ENCODE measurements around the gene HRH3. TPM values are rescaled to one million over a fixed set of nuclear protein-coding genes. Genes with fewer than 3 reads are reported as not detected.

Gene HRH3
- total RNA-seq, 2 donors from 2014 or later: 0.44 TPM; not detected in 1

- 91 to 94% methylated on average over 5 to 7 of the region's 7 CpGs for WGBS, 2 experiments (ENCODE audit: insufficient coverage in 1 of 2, insufficient read length in 1 of 2)
These were observed 9.0 kb upstream of the HRH3 start for GRCh38 chr20:62228982-62229545.

GRCh38 chr20:62227977-62228958 is 8.2 kb upstream of the HRH3 start:
- no peaks in the 10 kb centered on the region for H3K9me3 ChIP-seq (ENCODE audit: control insufficient read depth, low read length)
- no peak for TF ChIP-seq CTCF (conservative IDR thresholded peaks at IDR 0.05)
- Mint-ChIP-seq H3K4me1 (no peaks in the 10 kb centered on the region), H3K27me3 (ENCODE audit: insufficient read depth) (peaks cover 29% of the 10 kb centered on the region), H3K4me3 (no peak overlapping the region), H3K9me3 (no peaks in the 10 kb centered on the region), H3K36me3 (ENCODE audit: low read depth) (no peaks in the 10 kb centered on the region), H3K27ac (no peak overlapping the region)
- no peak overlapping the region for H3K4me3 ChIP-seq (ENCODE audit: low read length)
- no peaks in the 10 kb centered on the region for H3K36me3 ChIP-seq (ENCODE audit: control insufficient read depth, insufficient read depth, low read length)
- peaks cover 33% of the 10 kb centered on the region for H3K27me3 ChIP-seq (ENCODE audit: control insufficient read depth, insufficient read depth, low read length, poor library complexity, severe bottlenecking)
- H3K4me1 ChIP-seq (ENCODE audit: control insufficient read depth, insufficient read depth, low read length): no peaks in the 10 kb centered on the region
- 79 to 80% methylated on average over 26 to 37 of the region's 37 CpGs for WGBS, 2 experiments (ENCODE audit: insufficient coverage in 1 of 2, insufficient read length in 1 of 2)
- no peak overlapping the region for H3K9ac ChIP-seq (ENCODE audit: extremely low read depth, low read length, poor library complexity, severe bottlenecking)
- peak; percentile 88 for DNase-seq
- no peak overlapping the region for H3K27ac ChIP-seq (ENCODE audit: low read depth, low read length)

More at GRCh38 chr20:62228982-62229545, 9.0 kb upstream of the HRH3 start:
- no peak overlapping the region for H3K4me3 Mint-ChIP-seq
- Histone ChIP-seq H3K4me1 (ENCODE audit: control insufficient read depth, insufficient read depth, low read length) (no peaks in the 10 kb centered on the region), H3K36me3 (ENCODE audit: control insufficient read depth, insufficient read depth, low read length) (no peaks in the 10 kb centered on the region), H3K27me3 (ENCODE audit: control insufficient read depth, insufficient read depth, low read length, poor library complexity, severe bottlenecking) (peaks cover 26% of the 10 kb centered on the region), H3K4me3 (ENCODE audit: low read length) (no peak overlapping the region), H3K27ac (ENCODE audit: low read depth, low read length) (no peak overlapping the region), H3K9ac (ENCODE audit: extremely low read depth, low read length, poor library complexity, severe bottlenecking) (no peak overlapping the region), H3K9me3 (ENCODE audit: control insufficient read depth, low read length) (no peaks in the 10 kb centered on the region)
- H3K27me3 Mint-ChIP-seq (ENCODE audit: insufficient read depth): peaks cover 25% of the 10 kb centered on the region
- no peaks in the 10 kb centered on the region for H3K4me1 Mint-ChIP-seq
- no peak for TF ChIP-seq CTCF (conservative IDR thresholded peaks at IDR 0.05)
- no peak for DNase-seq
- H3K36me3 Mint-ChIP-seq (ENCODE audit: low read depth): no peaks in the 10 kb centered on the region
- no peak overlapping the region for H3K27ac Mint-ChIP-seq
- H3K9me3 Mint-ChIP-seq: peaks cover 1% of the 10 kb centered on the region

DNA sequence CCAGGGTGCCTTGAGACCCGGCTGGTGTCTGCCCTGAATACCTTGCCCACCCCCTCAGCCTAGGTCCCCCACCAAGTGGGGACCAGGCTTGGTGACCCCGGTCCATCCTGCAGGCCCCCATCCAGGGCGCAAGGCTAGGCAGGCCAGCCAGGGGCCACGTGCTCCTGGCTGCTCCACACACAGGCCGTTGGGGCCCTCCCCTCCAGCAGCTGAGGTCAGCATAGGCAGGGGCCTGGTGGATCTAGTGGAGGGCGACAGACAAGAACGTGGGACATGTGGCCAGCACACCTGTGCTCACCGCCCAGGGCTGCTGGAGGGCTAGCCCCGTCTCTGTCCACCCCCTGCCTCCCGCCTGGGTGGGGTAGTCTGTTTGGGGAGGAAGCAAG is 7.5 kb upstream of the HRH3 start:
- H3K27ac Mint-ChIP-seq: no peak overlapping the region
- no peaks in the 10 kb centered on the region for H3K9me3 Mint-ChIP-seq
- H3K9me3 ChIP-seq (ENCODE audit: control insufficient read depth, low read length): no peaks in the 10 kb centered on the region
- peaks cover 36% of the 10 kb centered on the region for H3K27me3 Mint-ChIP-seq (ENCODE audit: insufficient read depth)
- H3K4me3 Mint-ChIP-seq: no peak overlapping the region
- no peak for DNase-seq
- H3K4me1 ChIP-seq (ENCODE audit: control insufficient read depth, insufficient read depth, low read length): no peaks in the 10 kb centered on the region
- WGBS, 2 experiments (ENCODE audit: insufficient coverage in 1 of 2, insufficient read length in 1 of 2): 80 to 89% methylated on average over 1 to 10 of the region's 10 CpGs
- H3K4me3 ChIP-seq (ENCODE audit: low read length): no peak overlapping the region
- H3K4me1 Mint-ChIP-seq: no peaks in the 10 kb centered on the region
- no peak overlapping the region for H3K27ac ChIP-seq (ENCODE audit: low read depth, low read length)
- H3K36me3 Mint-ChIP-seq (ENCODE audit: low read depth): no peaks in the 10 kb centered on the region
- H3K27me3 ChIP-seq (ENCODE audit: control insufficient read depth, insufficient read depth, low read length, poor library complexity, severe bottlenecking): peaks cover 39% of the 10 kb centered on the region
- H3K9ac ChIP-seq (ENCODE audit: extremely low read depth, low read length, poor library complexity, severe bottlenecking): no peak overlapping the region
- no peak for TF ChIP-seq CTCF (conservative IDR thresholded peaks at IDR 0.05)
- no peaks in the 10 kb centered on the region for H3K36me3 ChIP-seq (ENCODE audit: control insufficient read depth, insufficient read depth, low read length)
